ENCODE data around the gene TP53TG5. TPM values are rescaled to one million over a fixed set of nuclear protein-coding genes. Genes with fewer than 3 reads are reported as not detected.
A peak's percentile ranks its signal among the peaks of the same experiment; 100 is the strongest.

TP53TG5 gene
- total RNA-seq, 4 donors from 2014 or later: 1.9 TPM; not detected in 3

DNA sequence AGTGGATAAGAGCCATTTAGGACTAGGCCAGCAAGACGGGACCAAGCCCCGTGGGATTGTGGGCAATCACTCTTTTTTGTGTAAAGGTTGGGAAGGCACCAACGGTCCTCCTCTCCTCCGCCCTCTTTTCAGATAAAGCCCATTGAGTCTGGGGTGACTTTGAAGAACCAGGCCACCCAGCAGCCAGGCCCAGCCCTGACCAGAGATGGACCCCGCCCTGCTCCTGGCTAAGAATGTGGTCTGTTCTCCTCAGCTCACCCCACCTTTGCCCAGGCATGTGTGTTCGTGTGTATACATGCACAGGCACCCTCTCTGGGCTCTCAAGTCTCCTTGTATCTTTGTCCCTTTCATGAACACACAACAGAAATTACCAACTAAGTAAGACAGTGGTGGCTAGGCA is 39.0 kb downstream of the TP53TG5 start:
- H3K4me3 ChIP-seq: no peak overlapping the region
- no peak for TF ChIP-seq CTCF (IDR thresholded peaks at IDR 0.05)
- H3K27me3 ChIP-seq: no peaks in the 10 kb centered on the region
- no peaks in the 10 kb centered on the region for H3K9me3 ChIP-seq
- intact Hi-C loops (cut with DNase I; ENCODE audit: low total_unique reads): no loop called here
- no peak for DNase-seq
- peak overlapping the region; percentile 91 to 97 for H3K27ac ChIP-seq
- H3K36me3 ChIP-seq: no peaks in the 10 kb centered on the region
- H3K4me1 ChIP-seq: peaks cover 14 to 24% of the 10 kb centered on the region in 2 donors

- no peaks in the 10 kb centered on the region for H3K9me3 ChIP-seq
- peak overlapping the region; percentile 91 to 97 for H3K27ac ChIP-seq
- H3K4me3 ChIP-seq: no peak overlapping the region
- no peak for DNase-seq
- no peaks in the 10 kb centered on the region for H3K36me3 ChIP-seq
- H3K27me3 ChIP-seq: no peaks in the 10 kb centered on the region
- peaks cover 14 to 17% of the 10 kb centered on the region in 2 donors for H3K4me1 ChIP-seq
- no peak for TF ChIP-seq POLR2A (IDR thresholded peaks at IDR 0.05)
- intact Hi-C loops (cut with DNase I; ENCODE audit: low total_unique reads): no loop called here
Observed at GRCh38 chr20:45338121-45339030, 39.7 kb downstream of the TP53TG5 start.

DNA sequence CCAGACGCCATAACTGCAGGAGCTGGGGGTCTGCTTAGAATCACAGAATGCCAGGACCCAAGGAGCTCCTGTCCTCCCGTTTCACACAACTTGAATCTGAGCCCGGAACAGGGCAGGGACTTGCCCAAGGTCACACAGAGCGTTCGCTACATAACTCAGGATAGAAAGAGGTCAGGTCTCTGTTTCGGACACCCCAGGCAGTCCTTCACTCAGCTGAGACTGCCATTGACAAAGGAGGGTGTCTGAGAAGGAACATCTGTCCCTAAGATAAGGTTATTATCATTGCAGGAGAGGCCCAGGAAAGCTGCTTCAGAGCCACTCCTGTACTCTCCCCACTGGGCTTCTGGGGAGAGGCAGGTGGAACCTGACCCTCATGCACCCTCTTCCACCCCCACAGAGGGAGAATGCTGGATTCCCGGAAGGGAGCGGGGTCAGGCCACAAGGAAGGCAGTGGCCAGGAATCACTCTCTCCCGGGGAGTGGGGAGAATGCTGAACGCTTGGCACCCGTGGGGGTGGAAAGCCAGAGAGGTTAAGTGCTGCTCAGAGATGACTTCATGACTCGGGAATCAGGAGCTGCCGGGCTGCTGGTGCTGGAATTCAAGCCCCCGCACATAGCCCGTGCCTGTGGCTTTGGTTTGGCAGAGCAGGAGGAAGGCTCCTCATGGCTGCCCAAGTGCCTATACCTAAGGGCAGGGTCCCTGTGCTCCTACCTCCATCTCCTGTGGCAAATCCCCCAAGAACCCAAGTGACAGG is 40.6 kb downstream of the TP53TG5 start:
- Histone ChIP-seq H3K27me3 (no peaks in the 10 kb centered on the region), H3K4me3 (no peak overlapping the region), H3K9me3 (no peaks in the 10 kb centered on the region), H3K27ac (peak overlapping the region; percentile 91 to 97), H3K36me3 (no peaks in the 10 kb centered on the region), H3K4me1 (peaks cover 14 to 16% of the 10 kb centered on the region in 2 donors)
- intact Hi-C loops (cut with DNase I; ENCODE audit: low total_unique reads): no loop called here
- peak; percentile 70 to 80 for DNase-seq
- TF ChIP-seq CTCF (IDR thresholded peaks at IDR 0.05): no peak
- no peak for TF ChIP-seq POLR2A (IDR thresholded peaks at IDR 0.05)

DNA sequence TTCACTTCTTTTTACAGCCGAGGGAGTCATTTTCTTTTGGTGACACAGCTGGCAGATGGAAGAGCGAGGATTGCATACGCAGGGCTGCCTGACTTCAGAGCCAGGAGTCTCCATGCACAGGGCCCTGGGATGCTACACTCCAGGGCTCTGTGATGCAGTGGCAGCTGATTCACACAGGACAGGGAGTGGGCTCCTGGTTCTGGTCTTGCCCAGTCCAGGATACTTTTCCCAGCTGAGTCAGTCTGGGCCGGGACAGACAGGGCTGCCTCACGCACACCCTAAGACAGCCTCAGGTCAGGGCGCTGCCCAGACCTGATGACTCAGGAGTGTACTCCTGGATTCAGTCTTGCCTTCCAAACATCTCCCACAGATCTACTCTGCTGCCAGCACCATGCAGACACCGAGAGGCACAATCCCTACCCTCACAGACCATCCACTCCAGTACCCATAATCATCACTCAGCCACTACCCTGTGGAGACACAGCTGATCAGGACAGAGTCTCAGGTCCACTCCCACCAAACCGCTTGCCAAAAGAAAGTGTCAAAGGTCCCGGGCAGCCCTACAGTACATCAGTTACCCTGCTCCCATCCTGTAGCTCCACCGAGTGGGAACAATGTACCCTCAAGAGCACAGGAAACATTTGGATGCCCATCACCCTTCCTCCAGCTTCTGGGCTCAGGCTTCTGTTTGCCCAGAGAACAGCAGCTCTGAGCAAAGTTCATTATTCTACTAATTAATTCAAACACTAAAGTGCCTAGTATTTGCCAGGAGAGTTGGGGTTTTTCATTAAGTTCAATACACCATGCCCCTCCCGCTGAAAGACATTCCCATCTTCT is 41.4 kb downstream of the TP53TG5 start:
- H3K27me3 ChIP-seq: no peaks in the 10 kb centered on the region
- H3K27ac ChIP-seq: peak overlapping the region; percentile 91 to 97
- H3K36me3 ChIP-seq: no peaks in the 10 kb centered on the region
- intact Hi-C loops (cut with DNase I; ENCODE audit: low total_unique reads): no loop called here
- peak in 1 of 2 donors; percentile 64 for DNase-seq
- peaks cover 13 to 14% of the 10 kb centered on the region in 2 donors for H3K4me1 ChIP-seq
- no peaks in the 10 kb centered on the region for H3K9me3 ChIP-seq
- TF ChIP-seq CTCF (IDR thresholded peaks at IDR 0.05): no peak
- TF ChIP-seq POLR2A (IDR thresholded peaks at IDR 0.05): no peak
- no peak overlapping the region for H3K4me3 ChIP-seq

DNA sequence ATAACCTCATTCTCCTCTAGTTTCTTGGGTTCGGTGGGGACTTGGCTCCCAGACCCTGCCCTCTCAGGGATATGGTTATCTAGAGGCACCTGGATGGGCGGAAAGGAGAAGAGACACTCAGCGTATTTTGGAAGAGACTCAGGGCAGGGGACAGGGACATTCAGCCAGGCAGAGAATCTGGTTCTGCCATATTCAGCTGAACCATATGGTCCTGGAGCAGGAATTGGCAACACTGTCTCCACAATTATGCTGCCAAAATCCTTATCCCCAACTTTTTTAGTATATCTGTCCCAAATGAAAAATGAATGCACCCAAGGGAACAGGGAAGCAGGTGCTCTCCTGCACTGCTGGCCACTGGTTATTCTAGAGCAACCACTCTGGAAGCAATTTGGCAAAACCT is 47.6 kb downstream of the TP53TG5 start:
- no peak for DNase-seq
- Histone ChIP-seq H3K9me3 (no peaks in the 10 kb centered on the region), H3K4me1 (no peaks in the 10 kb centered on the region), H3K27me3 (no peaks in the 10 kb centered on the region), H3K4me3 (no peak overlapping the region), H3K27ac (no peak overlapping the region), H3K36me3 (no peaks in the 10 kb centered on the region)
- intact Hi-C loops (cut with DNase I; ENCODE audit: low total_unique reads): no loop called here
- TF ChIP-seq POLR2A (IDR thresholded peaks at IDR 0.05) (no peak), CTCF (IDR thresholded peaks at IDR 0.05) (no peak)

All from uterus (tissue), 4 donors.